NB4 (cell line): ENCODE measurements around the gene CDH8.

Source experiments
- POLR2A ChIP-seq: IDR thresholded peaks from 2 replicates; pipeline ENCODE4 v1.6.1; 2011; ENCODE audit warnings: mild to moderate bottlenecking; ENCODE audit not compliant: insufficient read length; ENCODE audit errors: extremely low read depth
- TF ChIP-seq, protein P1 (sequence below): IDR thresholded peaks from one replicate; pipeline ENCODE4 v1.5.1; 2012; ENCODE audit warnings: low read depth, low read length

GRCh38 chr16:61887903-61888302 is 148.3 kb downstream of the CDH8 start:
- TF ChIP-seq, protein P1, sequence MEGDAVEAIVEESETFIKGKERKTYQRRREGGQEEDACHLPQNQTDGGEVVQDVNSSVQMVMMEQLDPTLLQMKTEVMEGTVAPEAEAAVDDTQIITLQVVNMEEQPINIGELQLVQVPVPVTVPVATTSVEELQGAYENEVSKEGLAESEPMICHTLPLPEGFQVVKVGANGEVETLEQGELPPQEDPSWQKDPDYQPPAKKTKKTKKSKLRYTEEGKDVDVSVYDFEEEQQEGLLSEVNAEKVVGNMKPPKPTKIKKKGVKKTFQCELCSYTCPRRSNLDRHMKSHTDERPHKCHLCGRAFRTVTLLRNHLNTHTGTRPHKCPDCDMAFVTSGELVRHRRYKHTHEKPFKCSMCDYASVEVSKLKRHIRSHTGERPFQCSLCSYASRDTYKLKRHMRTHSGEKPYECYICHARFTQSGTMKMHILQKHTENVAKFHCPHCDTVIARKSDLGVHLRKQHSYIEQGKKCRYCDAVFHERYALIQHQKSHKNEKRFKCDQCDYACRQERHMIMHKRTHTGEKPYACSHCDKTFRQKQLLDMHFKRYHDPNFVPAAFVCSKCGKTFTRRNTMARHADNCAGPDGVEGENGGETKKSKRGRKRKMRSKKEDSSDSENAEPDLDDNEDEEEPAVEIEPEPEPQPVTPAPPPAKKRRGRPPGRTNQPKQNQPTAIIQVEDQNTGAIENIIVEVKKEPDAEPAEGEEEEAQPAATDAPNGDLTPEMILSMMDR: no peak
- TF ChIP-seq POLR2A: no peak
